Stimulated activated CD8-positive, alpha-beta memory T cell treated with anti-CD3 and anti-CD28 coated beads, Interleukin-4, amount 100 ng/mL, for 24 hours (primary cell): ENCODE measurements around the gene RACK1.

Experiments used
- DNase-seq: peaks from one replicate; pipeline ENCODE4 v3.0.0-alpha.2; 2020; ENCODE audit warnings: low read depth

Gene RACK1

GRCh38 chr5:181259974-181260719, 16.4 kb upstream of the RACK1 start:
- DNase-seq, result no peak

GRCh38 chr5:181259283-181259682, 15.6 kb upstream of the RACK1 start:
- DNase-seq, result no peak

GRCh38 chr5:181258576-181258975, 14.9 kb upstream of the RACK1 start:
- DNase-seq, result no peak

- DNase-seq, result no peak
Observed at GRCh38 chr5:181255836-181256578, 12.3 kb upstream of the RACK1 start.

- no peak for DNase-seq
Observed at GRCh38 chr5:181255276-181255675, 11.6 kb upstream of the RACK1 start.

- no peak for DNase-seq
Observed at GRCh38 chr5:181248277-181248676, 4.6 kb upstream of the RACK1 start.

GRCh38 chr5:181246276-181247049, 2.8 kb upstream of the RACK1 start:
- peak; percentile 75 for DNase-seq

GRCh38 chr5:181245427-181246275, 1.9 kb upstream of the RACK1 start:
- DNase-seq, result no peak

GRCh38 chr5:181243018-181243563, 615 bp downstream of the RACK1 start:
- DNase-seq, result no peak

- no peak for DNase-seq
Observed at GRCh38 chr5:181242031-181242451, 1.7 kb downstream of the RACK1 start.

GRCh38 chr5:181241393-181241975, 2.2 kb downstream of the RACK1 start:
- no peak for DNase-seq

GRCh38 chr5:181239062-181239663, 4.5 kb downstream of the RACK1 start:
- no peak for DNase-seq

- DNase-seq, result no peak
Observed at GRCh38 chr5:181237729-181238385, 5.8 kb downstream of the RACK1 start.

GRCh38 chr5:181236954-181237641, 6.6 kb downstream of the RACK1 start:
- no peak for DNase-seq

GRCh38 chr5:181236471-181236870, 7.2 kb downstream of the RACK1 start:
- DNase-seq, result no peak

- DNase-seq, result no peak
Observed at GRCh38 chr5:181235689-181236366, 7.9 kb downstream of the RACK1 start.

GRCh38 chr5:181235323-181235688, 8.4 kb downstream of the RACK1 start:
- no peak for DNase-seq

- no peak for DNase-seq
Observed at GRCh38 chr5:181234455-181235306, 9.0 kb downstream of the RACK1 start.
